HG03025 (cell line): ENCODE measurements around the gene F9.
"Not testable (repeated sequence)": the region's sequence is repeated elsewhere in the genome, so short reads cannot be mapped to it uniquely, and the experiment has no call there.

Source experiments
- ATAC-seq: cut with Tn5 transposase; IDR thresholded peaks from one replicate; pipeline ENCODE4 v1.9.1; 2021; ENCODE audit warnings: mild to moderate bottlenecking, moderate library complexity; ENCODE audit not compliant: unreplicated experiment, low FRiP score

The F9 gene

GRCh38 chrX:139530550-139530949 lies at the start of gene F9:
Gene F9 (plus strand): TSS chrX:139530739. CDS start chrX:139530765, 26 bp downstream.
- no peak for ATAC-seq

- ATAC-seq = no peak
Observed at GRCh38 chrX:139483699-139484098, 46.8 kb upstream of the F9 start.

- ATAC-seq = no peak
Observed at GRCh38 chrX:139484591-139484990, 45.9 kb upstream of the F9 start.

GRCh38 chrX:139495324-139495723 lies 35.2 kb upstream of the F9 start:
- ATAC-seq = no peak

GRCh38 chrX:139506333-139506732 lies 24.2 kb upstream of the F9 start:
- ATAC-seq = no peak

- peak; percentile 90 for ATAC-seq
Observed at GRCh38 chrX:139508099-139508498, 22.4 kb upstream of the F9 start.

- ATAC-seq = no peak
Observed at GRCh38 chrX:139518475-139518874, 12.1 kb upstream of the F9 start.

GRCh38 chrX:139528829-139529228 lies 1.7 kb upstream of the F9 start:
- not testable (repeated sequence) for ATAC-seq

- ATAC-seq = no peak
Observed at GRCh38 chrX:139532834-139533233, 2.3 kb downstream of the F9 start.

- ATAC-seq = no peak
Observed at GRCh38 chrX:139533444-139533843, 2.9 kb downstream of the F9 start.

GRCh38 chrX:139538907-139539790 lies 8.6 kb downstream of the F9 start:
- ATAC-seq = peak; percentile 51

GRCh38 chrX:139542652-139543051 lies 12.1 kb downstream of the F9 start:
- ATAC-seq = no peak

- ATAC-seq = no peak
Observed at GRCh38 chrX:139543920-139544319, 13.4 kb downstream of the F9 start.

GRCh38 chrX:139544591-139544990 lies 14.1 kb downstream of the F9 start:
- ATAC-seq = no peak

GRCh38 chrX:139554376-139554775 lies 23.8 kb downstream of the F9 start:
- ATAC-seq = peak; percentile 12

- peak; percentile 33 for ATAC-seq
Observed at GRCh38 chrX:139554991-139555675, 24.6 kb downstream of the F9 start.

GRCh38 chrX:139559383-139560042 lies 29.0 kb downstream of the F9 start:
- ATAC-seq = peak; percentile 51

- ATAC-seq = no peak
Observed at GRCh38 chrX:139560221-139560620, 29.7 kb downstream of the F9 start.

GRCh38 chrX:139563251-139563650 lies 32.7 kb downstream of the F9 start:
- ATAC-seq = no peak

- ATAC-seq = no peak
Observed at GRCh38 chrX:139566981-139567380, 36.4 kb downstream of the F9 start.

- ATAC-seq = no peak
Observed at GRCh38 chrX:139581068-139581467, 50.5 kb downstream of the F9 start.
